Medulla oblongata (tissue), 1 donor: Measurements from ENCODE around the gene OR6X1.
"Not testable (repeated sequence)": the region's sequence is repeated elsewhere in the genome, so short reads cannot be mapped to it uniquely, and the experiment has no call there.

Source experiments
- DNase-seq: peaks from one replicate; pipeline ENCODE4 v3.0.0-alpha.2; 2015; ENCODE audit errors: extremely low spot score

OR6X1 gene

GRCh38 chr11:123755344-123755743 is 1.0 kb upstream of the OR6X1 start:
- DNase-seq, result no peak

DNA sequence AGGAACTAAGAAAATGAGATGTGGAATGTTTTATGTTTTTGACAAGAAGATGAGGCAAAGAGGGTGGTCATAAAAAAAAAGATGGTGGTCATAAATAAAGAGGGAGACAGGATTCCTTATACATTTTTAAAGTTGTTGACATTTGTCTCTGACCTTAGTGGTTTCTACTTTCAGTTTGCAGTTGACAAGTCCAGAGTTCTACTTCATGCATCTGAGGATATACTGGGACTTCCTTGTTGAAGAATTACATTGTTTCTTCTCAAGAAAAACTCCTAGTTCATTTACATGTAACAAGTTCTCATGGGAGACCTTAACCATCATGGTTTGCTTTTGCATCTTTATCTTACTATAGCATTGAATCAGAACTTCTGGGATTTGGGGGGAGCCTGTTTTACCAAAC is 1.2 kb downstream of the OR6X1 start:
- no peak for DNase-seq

DNA sequence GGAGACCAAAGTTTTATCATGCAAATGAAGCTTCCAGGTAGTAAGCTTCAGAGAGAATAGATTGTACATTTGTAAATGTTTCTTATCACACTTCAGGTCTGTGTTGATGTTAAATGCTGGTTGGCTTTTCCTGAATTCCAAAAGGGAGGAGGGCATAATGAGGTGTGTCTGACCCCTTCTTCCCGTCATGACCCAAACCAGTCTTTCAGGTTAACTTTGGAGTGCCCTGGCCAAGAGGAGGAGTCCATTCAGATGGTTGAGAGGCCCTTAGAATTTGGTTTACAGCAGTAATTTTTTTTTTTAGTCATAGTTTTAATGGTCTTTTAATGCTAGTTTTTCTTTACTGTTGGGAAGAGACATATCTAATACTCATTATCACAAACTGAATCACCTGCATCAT is 2.5 kb downstream of the OR6X1 start:
- no peak for DNase-seq

GRCh38 chr11:123748349-123748748 is 6.0 kb downstream of the OR6X1 start:
- DNase-seq, result not testable (repeated sequence)

- DNase-seq, result no peak
Measured at GRCh38 chr11:123745764-123746451, 8.4 kb downstream of the OR6X1 start.

DNA sequence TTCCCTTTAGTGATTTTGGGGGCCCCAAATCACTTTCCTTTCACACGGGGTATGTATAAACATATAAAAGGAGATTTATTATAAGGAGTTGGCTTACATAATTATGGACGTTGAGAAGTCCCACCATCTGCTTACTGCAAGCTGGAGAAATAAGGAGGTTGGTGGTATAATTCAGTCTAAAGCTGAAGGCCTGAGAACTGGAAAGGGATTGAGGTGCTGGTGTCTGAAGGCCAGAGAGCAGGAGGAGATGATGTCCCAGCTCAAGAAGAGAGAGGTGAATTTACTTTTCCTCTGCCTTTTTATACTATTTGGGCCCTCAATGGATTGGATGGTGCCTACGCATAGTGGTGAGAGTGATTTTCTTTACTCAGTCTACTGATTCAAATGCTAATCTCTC is 11.6 kb downstream of the OR6X1 start:
- no peak for DNase-seq

GRCh38 chr11:123742031-123742723 is 12.1 kb downstream of the OR6X1 start:
- DNase-seq, result peak; percentile 24

GRCh38 chr11:123741159-123742030 is 12.9 kb downstream of the OR6X1 start, which contains the start of gene ZNF202:
ZNF202 (minus strand) TSS chr11:123741660; CDS start chr11:123730888, 10,772 bp downstream.
- DNase-seq, result peak; percentile 94

DNA sequence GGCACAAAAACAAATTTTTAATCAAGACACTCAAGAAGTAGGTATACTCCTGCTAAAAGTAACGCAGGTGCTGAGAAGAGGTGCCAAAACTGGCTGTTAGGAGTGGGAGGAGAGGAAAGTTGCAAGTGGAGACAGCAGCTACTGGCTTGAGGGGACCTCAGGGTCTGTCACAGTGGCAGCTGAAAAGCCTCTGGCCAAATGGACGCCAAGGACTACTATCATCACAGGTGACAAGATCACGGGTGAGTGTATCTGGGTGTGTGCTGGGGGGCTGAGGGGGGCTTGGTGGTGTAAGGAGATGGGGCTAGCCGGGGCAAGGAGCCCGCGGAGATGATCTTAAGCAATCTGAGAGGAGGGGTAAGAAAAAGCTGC is 13.5 kb downstream of the OR6X1 start:
- DNase-seq, result peak; percentile 4

DNA sequence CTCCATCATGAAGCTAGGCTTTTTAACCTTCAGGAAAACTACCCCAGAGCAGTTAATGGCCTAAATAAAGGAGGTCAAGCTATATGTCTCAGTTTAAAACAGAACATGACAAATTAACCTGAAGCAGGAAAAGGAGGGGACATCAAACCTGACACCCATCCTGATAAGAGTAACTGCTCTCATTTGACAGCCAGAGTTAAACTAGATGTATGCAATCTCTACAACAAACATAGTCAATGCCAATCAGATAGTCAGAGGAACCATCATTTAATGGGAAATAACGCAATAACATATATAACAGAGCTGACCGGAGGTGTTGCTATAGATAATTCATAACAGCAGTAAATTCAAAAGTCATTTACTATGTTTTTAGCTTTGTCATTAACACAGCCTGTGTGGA is 15.9 kb downstream of the OR6X1 start:
- no peak for DNase-seq

- no peak for DNase-seq
Measured at GRCh38 chr11:123736769-123737168, 17.5 kb downstream of the OR6X1 start.

GRCh38 chr11:123729602-123730001 is 24.7 kb downstream of the OR6X1 start:
- DNase-seq, result no peak

GRCh38 chr11:123725995-123726655 is 28.2 kb downstream of the OR6X1 start:
- DNase-seq, result no peak

DNA sequence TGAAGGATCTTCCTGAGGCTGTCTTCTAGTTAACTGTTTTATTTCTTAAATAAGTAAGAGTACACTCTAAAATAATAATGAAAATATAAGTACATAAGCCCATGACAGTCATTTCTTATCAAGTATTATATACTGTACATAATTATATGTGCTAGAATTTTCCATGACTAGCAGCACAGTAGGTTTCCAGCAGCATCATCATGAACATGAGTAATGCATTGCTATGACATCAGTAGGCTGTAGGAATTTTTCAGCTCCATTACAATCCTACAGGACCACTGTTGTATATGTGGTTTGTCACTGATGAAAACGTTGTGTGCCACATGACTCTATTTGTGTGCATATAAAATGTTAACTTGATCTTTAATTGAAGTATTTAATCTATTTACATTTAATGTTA is 34.9 kb downstream of the OR6X1 start:
- no peak for DNase-seq

- no peak for DNase-seq
Measured at GRCh38 chr11:123718469-123718868, 35.8 kb downstream of the OR6X1 start.

GRCh38 chr11:123718063-123718462 is 36.3 kb downstream of the OR6X1 start:
- no peak for DNase-seq

- not testable (repeated sequence) for DNase-seq
Measured at GRCh38 chr11:123712627-123713026, 41.7 kb downstream of the OR6X1 start.

- peak; percentile 74 for DNase-seq
Measured at GRCh38 chr11:123707606-123708205, 46.6 kb downstream of the OR6X1 start.

DNA sequence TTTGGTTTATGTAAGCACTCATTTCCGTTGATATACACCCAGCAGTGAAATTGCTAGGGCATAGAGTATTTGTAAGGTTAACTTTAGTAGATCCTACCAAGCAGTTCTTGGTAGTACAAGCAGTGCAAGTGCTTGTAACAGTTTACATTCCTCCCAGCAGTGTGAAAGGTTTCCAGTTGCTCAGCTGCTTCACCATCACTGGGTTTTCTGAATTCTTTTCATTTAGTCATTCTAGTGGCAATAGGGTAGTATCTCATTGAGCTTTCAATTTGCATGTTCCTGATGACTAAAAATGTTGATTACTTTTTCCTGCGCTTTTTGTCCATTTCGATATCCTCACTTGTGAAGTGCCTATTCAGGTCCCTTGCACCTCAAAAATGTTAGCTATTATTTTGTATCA is 47.1 kb downstream of the OR6X1 start:
- no peak for DNase-seq

GRCh38 chr11:123704341-123704740 is 50.0 kb downstream of the OR6X1 start:
- no peak for DNase-seq
